GM18508 (cell line): ENCODE measurements around the gene TIMP1.

Experiments used
- ATAC-seq: cut with Tn5 transposase; IDR thresholded peaks from one replicate; pipeline ENCODE4 v1.9.1; 2021; ENCODE audit warnings: moderate number of reproducible peaks; ENCODE audit not compliant: insufficient read depth, unreplicated experiment

The TIMP1 gene

GRCh38 chrX:47631676-47632075 is 49.4 kb downstream of the TIMP1 start:
- ATAC-seq = no peak

GRCh38 chrX:47632666-47633065 is 50.4 kb downstream of the TIMP1 start:
- no peak for ATAC-seq

- no peak for ATAC-seq
These were observed 51.7 kb downstream of the TIMP1 start for GRCh38 chrX:47633689-47634590.

GRCh38 chrX:47634871-47635575 is 52.8 kb downstream of the TIMP1 start:
- ATAC-seq = no peak
